WI38 (cell line): ENCODE results near the gene LAYN.

Experiments
- H3K4me3 ChIP-seq: 2 replicates; pipeline ENCODE4 v1.5.1; 2011; ENCODE audit warnings: low read depth, mild to moderate bottlenecking, control low read depth, low read length
- CTCF ChIP-seq: IDR thresholded peaks from 2 replicates; pipeline ENCODE4 v1.5.1; 2012; ENCODE audit warnings: low read depth, mild to moderate bottlenecking, control low read depth, low read length

Gene LAYN

GRCh38 chr11:111582163-111582562 is 41.6 kb downstream of the LAYN start:
- H3K4me3 ChIP-seq: no peak overlapping the region
- no peak for TF ChIP-seq CTCF

GRCh38 chr11:111582881-111583280 is 42.4 kb downstream of the LAYN start:
- H3K4me3 ChIP-seq: no peak overlapping the region
- TF ChIP-seq CTCF: no peak

GRCh38 chr11:111585371-111585770 is 44.9 kb downstream of the LAYN start:
- no peak overlapping the region for H3K4me3 ChIP-seq
- no peak for TF ChIP-seq CTCF

- peak; percentile 35; the same call in 1 of the 2 replicates for TF ChIP-seq CTCF
Observed at GRCh38 chr11:111586388-111586831, 45.9 kb downstream of the LAYN start.

GRCh38 chr11:111589114-111589513 is 48.6 kb downstream of the LAYN start:
- H3K4me3 ChIP-seq: no peak overlapping the region
- no peak for TF ChIP-seq CTCF

More at GRCh38 chr11:111586388-111586831, 45.9 kb downstream of the LAYN start:
- no peak overlapping the region for H3K4me3 ChIP-seq

GRCh38 chr11:111589886-111590499 is 49.5 kb downstream of the LAYN start:
- no peak for TF ChIP-seq CTCF
- no peak overlapping the region for H3K4me3 ChIP-seq

- TF ChIP-seq CTCF: no peak
- H3K4me3 ChIP-seq: no peak overlapping the region
Observed at GRCh38 chr11:111591187-111591960, 50.9 kb downstream of the LAYN start.
